Measurements from ENCODE around the gene SYNPO2.

The SYNPO2 gene

DNA sequence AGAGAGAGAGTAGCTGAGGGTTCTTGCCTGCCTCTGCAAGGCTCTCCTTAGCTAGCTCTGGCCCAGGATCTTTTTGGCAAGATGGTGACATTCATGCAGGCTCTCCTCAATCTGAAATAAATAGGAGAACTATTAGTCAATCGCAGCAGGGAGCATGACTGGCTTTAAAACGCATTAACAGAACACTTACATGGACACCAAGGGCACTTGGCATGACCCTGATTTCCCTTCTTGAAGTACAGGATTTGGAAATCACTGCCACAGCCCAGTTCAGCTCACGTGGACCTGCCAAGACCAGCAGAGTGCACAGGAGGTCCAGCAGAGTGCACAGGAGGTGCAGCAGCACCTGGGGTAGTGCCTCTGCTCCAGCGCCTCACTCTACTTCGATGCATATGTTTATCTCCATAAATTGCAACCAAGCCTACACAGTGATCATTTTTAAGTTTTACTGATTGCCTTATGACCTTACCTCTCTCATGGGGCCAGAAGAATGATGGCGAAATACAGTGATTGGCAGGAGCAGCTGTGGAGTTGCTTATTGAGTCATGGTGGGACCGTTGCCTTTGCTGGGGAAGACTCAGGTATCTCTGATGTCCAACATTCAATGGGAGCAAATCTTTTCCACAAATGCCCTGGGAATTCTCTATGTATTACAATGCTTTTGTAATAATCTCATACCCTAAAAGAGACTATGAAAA lies 122.4 kb downstream of the SYNPO2 start:
- Histone ChIP-seq H2BK12ac (ENCODE audit: low read length in 2 of 2) (peak overlapping the region in 1 of 2 experiments; percentile 29), H3K18ac (ENCODE audit: low read depth in 1 of 2, low read length in 2 of 2) (no peak overlapping the region), H4K91ac (ENCODE audit: low read length) (no peak overlapping the region), H3K36me3 (ENCODE audit: control insufficient read depth in 1 of 2, insufficient read depth in 2 of 2, low read depth in 1 of 2, low read length in 2 of 2) (no peaks in the 10 kb centered on the region), H3K14ac (ENCODE audit: low read length in 2 of 2) (no peak overlapping the region), H2AFZ (ENCODE audit: low read depth, low read length) (no peak overlapping the region), H2BK15ac (ENCODE audit: low read depth, poor library complexity, severe bottlenecking) (no peak overlapping the region), H2AK5ac (ENCODE audit: low read length, severe bottlenecking) (no peak overlapping the region), H3K4ac (ENCODE audit: low read depth in 1 of 2, low read length in 2 of 2) (no peak overlapping the region), H3K23ac (ENCODE audit: low read length in 2 of 2) (no peak overlapping the region), H2BK5ac (ENCODE audit: low read depth, low read length, poor library complexity, severe bottlenecking) (no peak overlapping the region), H3K27me3 (ENCODE audit: control insufficient read depth in 1 of 2, insufficient read depth in 1 of 2, low read length in 2 of 2) (no peaks in the 10 kb centered on the region), H3K9ac (ENCODE audit: low read length) (no peak overlapping the region), H3K9me3 (ENCODE audit: control insufficient read depth, low read length) (no peaks in the 10 kb centered on the region), H3K27ac (ENCODE audit: low read length, poor library complexity, severe bottlenecking) (no peak overlapping the region), H3K4me1 (ENCODE audit: control insufficient read depth, insufficient read depth, low read depth, low read length) (no peaks in the 10 kb centered on the region), H3K4me2 (ENCODE audit: low read length, poor library complexity, severe bottlenecking) (no peak overlapping the region), H2BK120ac (ENCODE audit: low read depth, low read length) (no peak overlapping the region), H3K4me3 (ENCODE audit: insufficient read depth in 1 of 2, low read depth in 1 of 2, low read length in 2 of 2) (no peak overlapping the region), H3K79me1 (replicated peaks; ENCODE audit: low read length, poor library complexity, severe bottlenecking) (no peaks in the 10 kb centered on the region), H4K8ac (ENCODE audit: low read length) (no peak overlapping the region)
- 80% methylated on average over 7 of the region's 7 CpGs for WGBS
- DNase-seq, result no peak

DNA sequence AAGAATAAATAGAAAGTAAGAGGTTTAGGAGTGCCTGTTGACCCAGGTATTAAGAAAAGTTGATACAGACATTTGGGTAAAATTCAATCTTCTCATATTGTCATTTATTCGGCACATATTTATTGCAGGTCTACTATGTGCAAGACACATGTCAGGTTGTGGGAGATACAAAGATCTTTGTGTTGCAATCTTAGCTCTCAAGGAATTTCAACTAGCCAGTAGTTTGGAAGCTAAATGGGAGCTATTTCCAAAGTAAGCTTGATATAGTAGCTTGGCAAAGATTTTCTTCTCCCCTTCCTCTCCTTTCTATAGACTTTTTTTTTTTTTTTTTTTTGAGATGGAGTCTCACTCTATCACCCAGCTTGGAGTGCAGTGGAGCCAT lies 122.9 kb downstream of the SYNPO2 start:
- no peak overlapping the region for H2AFZ ChIP-seq (ENCODE audit: low read depth, low read length)
- H3K23ac ChIP-seq (ENCODE audit: low read length in 2 of 2), result no peak overlapping the region
- no peak overlapping the region for H3K27ac ChIP-seq (ENCODE audit: low read length, poor library complexity, severe bottlenecking)
- H3K79me1 ChIP-seq (replicated peaks; ENCODE audit: low read length, poor library complexity, severe bottlenecking), result no peaks in the 10 kb centered on the region
- no peak overlapping the region for H2AK5ac ChIP-seq (ENCODE audit: low read length, severe bottlenecking)
- no peak for DNase-seq
- no peak overlapping the region for H4K8ac ChIP-seq (ENCODE audit: low read length)
- no peak overlapping the region for H3K18ac ChIP-seq (ENCODE audit: low read depth in 1 of 2, low read length in 2 of 2)
- no CpG with 5 or more reads among the region's 1 CpG for WGBS
- no peaks in the 10 kb centered on the region for H3K4me1 ChIP-seq (ENCODE audit: control insufficient read depth, insufficient read depth, low read depth, low read length)
- no peak overlapping the region for H3K4me3 ChIP-seq (ENCODE audit: insufficient read depth in 1 of 2, low read depth in 1 of 2, low read length in 2 of 2)
- H3K27me3 ChIP-seq (ENCODE audit: control insufficient read depth in 1 of 2, insufficient read depth in 1 of 2, low read length in 2 of 2), result no peaks in the 10 kb centered on the region
- H2BK120ac ChIP-seq (ENCODE audit: low read depth, low read length), result no peak overlapping the region
- H3K9ac ChIP-seq (ENCODE audit: low read length), result no peak overlapping the region
- H3K14ac ChIP-seq (ENCODE audit: low read length in 2 of 2), result no peak overlapping the region
- no peak overlapping the region for H3K4ac ChIP-seq (ENCODE audit: low read depth in 1 of 2, low read length in 2 of 2)
- H2BK12ac ChIP-seq (ENCODE audit: low read length in 2 of 2), result no peak overlapping the region
- no peaks in the 10 kb centered on the region for H3K36me3 ChIP-seq (ENCODE audit: control insufficient read depth in 1 of 2, insufficient read depth in 2 of 2, low read depth in 1 of 2, low read length in 2 of 2)
- no peak overlapping the region for H2BK15ac ChIP-seq (ENCODE audit: low read depth, poor library complexity, severe bottlenecking)
- no peak overlapping the region for H2BK5ac ChIP-seq (ENCODE audit: low read depth, low read length, poor library complexity, severe bottlenecking)
- H4K91ac ChIP-seq (ENCODE audit: low read length), result no peak overlapping the region
- H3K4me2 ChIP-seq (ENCODE audit: low read length, poor library complexity, severe bottlenecking), result no peak overlapping the region
- no peaks in the 10 kb centered on the region for H3K9me3 ChIP-seq (ENCODE audit: control insufficient read depth, low read length)

DNA sequence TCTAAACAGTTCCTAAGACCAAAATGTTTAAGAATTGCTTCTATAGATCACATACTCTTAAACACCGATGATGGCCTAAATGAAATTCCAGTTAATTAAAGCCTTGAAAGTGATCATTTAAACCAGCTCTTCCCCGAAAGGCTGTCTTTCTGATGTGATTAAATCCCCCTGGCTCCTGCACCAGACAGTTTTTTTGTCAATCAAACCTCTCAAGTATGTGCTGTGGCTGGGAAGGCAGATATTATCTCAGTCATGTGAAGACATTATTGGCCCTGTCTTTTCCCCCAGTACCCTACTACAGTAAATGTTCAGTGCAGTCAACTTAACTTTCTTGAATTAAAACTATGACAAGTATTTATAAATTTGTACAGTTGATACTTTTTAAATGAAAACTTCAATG lies 126.0 kb downstream of the SYNPO2 start:
- Histone ChIP-seq H3K9ac (ENCODE audit: low read length) (no peak overlapping the region), H2BK5ac (ENCODE audit: low read depth, low read length, poor library complexity, severe bottlenecking) (no peak overlapping the region), H3K4me3 (ENCODE audit: insufficient read depth in 1 of 2, low read depth in 1 of 2, low read length in 2 of 2) (no peak overlapping the region), H2BK120ac (ENCODE audit: low read depth, low read length) (no peak overlapping the region), H3K18ac (ENCODE audit: low read depth in 1 of 2, low read length in 2 of 2) (no peak overlapping the region), H3K9me3 (ENCODE audit: control insufficient read depth, low read length) (no peaks in the 10 kb centered on the region), H4K8ac (ENCODE audit: low read length) (no peak overlapping the region), H3K4me2 (ENCODE audit: low read length, poor library complexity, severe bottlenecking) (no peak overlapping the region), H3K4me1 (ENCODE audit: control insufficient read depth, insufficient read depth, low read depth, low read length) (no peaks in the 10 kb centered on the region), H3K4ac (ENCODE audit: low read depth in 1 of 2, low read length in 2 of 2) (no peak overlapping the region), H3K27me3 (ENCODE audit: control insufficient read depth in 1 of 2, insufficient read depth in 1 of 2, low read length in 2 of 2) (no peaks in the 10 kb centered on the region), H3K27ac (ENCODE audit: low read length, poor library complexity, severe bottlenecking) (no peak overlapping the region), H3K14ac (ENCODE audit: low read length in 2 of 2) (no peak overlapping the region), H2BK12ac (ENCODE audit: low read length in 2 of 2) (no peak overlapping the region), H3K36me3 (ENCODE audit: control insufficient read depth in 1 of 2, insufficient read depth in 2 of 2, low read depth in 1 of 2, low read length in 2 of 2) (no peaks in the 10 kb centered on the region), H2BK15ac (ENCODE audit: low read depth, poor library complexity, severe bottlenecking) (no peak overlapping the region), H2AK5ac (ENCODE audit: low read length, severe bottlenecking) (no peak overlapping the region), H2AFZ (ENCODE audit: low read depth, low read length) (no peak overlapping the region), H3K23ac (ENCODE audit: low read length in 2 of 2) (no peak overlapping the region), H3K79me1 (replicated peaks; ENCODE audit: low read length, poor library complexity, severe bottlenecking) (no peaks in the 10 kb centered on the region), H4K91ac (ENCODE audit: low read length) (no peak overlapping the region)
- DNase-seq, result no peak
- 89% methylated on average over 1 of the region's 2 CpGs for WGBS

DNA sequence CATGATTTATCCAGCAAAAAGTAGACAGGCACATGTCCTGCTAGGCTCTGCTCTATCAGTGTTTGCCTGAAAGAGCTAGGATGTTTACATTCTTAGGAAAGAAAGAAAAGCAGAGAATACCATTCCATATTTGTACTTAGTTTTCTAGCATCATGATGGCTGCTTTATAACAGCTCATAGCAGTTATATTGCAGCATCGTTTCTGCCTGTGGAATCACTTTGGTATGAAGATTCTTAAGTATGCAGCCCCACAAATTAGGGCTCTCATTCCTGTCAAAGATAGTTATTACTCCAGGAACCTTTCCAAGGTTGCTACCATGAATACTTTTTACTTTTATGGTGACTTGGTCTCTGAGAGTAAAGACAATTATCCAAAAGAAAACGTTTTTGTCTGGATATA lies 128.0 kb downstream of the SYNPO2 start:
- no peak overlapping the region for H3K4me2 ChIP-seq (ENCODE audit: low read length, poor library complexity, severe bottlenecking)
- no peak overlapping the region for H2BK12ac ChIP-seq (ENCODE audit: low read length in 2 of 2)
- no peak overlapping the region for H2BK5ac ChIP-seq (ENCODE audit: low read depth, low read length, poor library complexity, severe bottlenecking)
- H3K9me3 ChIP-seq (ENCODE audit: control insufficient read depth, low read length), result no peaks in the 10 kb centered on the region
- no peak overlapping the region for H2AFZ ChIP-seq (ENCODE audit: low read depth, low read length)
- no peak overlapping the region for H3K18ac ChIP-seq (ENCODE audit: low read depth in 1 of 2, low read length in 2 of 2)
- no peak overlapping the region for H2BK15ac ChIP-seq (ENCODE audit: low read depth, poor library complexity, severe bottlenecking)
- no peak overlapping the region for H3K23ac ChIP-seq (ENCODE audit: low read length in 2 of 2)
- no peaks in the 10 kb centered on the region for H3K27me3 ChIP-seq (ENCODE audit: control insufficient read depth in 1 of 2, insufficient read depth in 1 of 2, low read length in 2 of 2)
- no peak overlapping the region for H3K27ac ChIP-seq (ENCODE audit: low read length, poor library complexity, severe bottlenecking)
- DNase-seq, result peak; percentile 75
- no peak overlapping the region for H3K9ac ChIP-seq (ENCODE audit: low read length)
- no peak overlapping the region for H3K4me3 ChIP-seq (ENCODE audit: insufficient read depth in 1 of 2, low read depth in 1 of 2, low read length in 2 of 2)
- H3K4ac ChIP-seq (ENCODE audit: low read depth in 1 of 2, low read length in 2 of 2), result no peak overlapping the region
- H3K14ac ChIP-seq (ENCODE audit: low read length in 2 of 2), result no peak overlapping the region
- 0% methylated on average over 2 of the region's 2 CpGs for WGBS
- H3K36me3 ChIP-seq (ENCODE audit: control insufficient read depth in 1 of 2, insufficient read depth in 2 of 2, low read depth in 1 of 2, low read length in 2 of 2), result no peaks in the 10 kb centered on the region
- H4K8ac ChIP-seq (ENCODE audit: low read length), result no peak overlapping the region
- no peaks in the 10 kb centered on the region for H3K4me1 ChIP-seq (ENCODE audit: control insufficient read depth, insufficient read depth, low read depth, low read length)
- H4K91ac ChIP-seq (ENCODE audit: low read length), result no peak overlapping the region
- no peaks in the 10 kb centered on the region for H3K79me1 ChIP-seq (replicated peaks; ENCODE audit: low read length, poor library complexity, severe bottlenecking)
- H2AK5ac ChIP-seq (ENCODE audit: low read length, severe bottlenecking), result no peak overlapping the region
- H2BK120ac ChIP-seq (ENCODE audit: low read depth, low read length), result no peak overlapping the region

All from mesenchymal stem cell (in vitro differentiated cells and primary cell).